H9 (cell line): ENCODE measurements around the gene MED13L. TPM values are rescaled to one million over a fixed set of nuclear protein-coding genes. Genes with fewer than 3 reads are reported as not detected.
A peak's percentile ranks its signal among the peaks of the same experiment; 100 is the strongest.

Source experiments
- DNase-seq: peaks from one replicate; pipeline ENCODE4 v3.0.0-alpha.2; 2017
- H2AFZ ChIP-seq: one replicate; pipeline ENCODE4 v1.6.1; 2013; ENCODE audit warnings: mild to moderate bottlenecking, low read length, control low read depth, moderate library complexity
- H2AK5ac ChIP-seq: 2 replicates; pipeline ENCODE4 v1.6.1; 2013; ENCODE audit warnings: low read length, control low read depth, mixed read lengths; ENCODE audit not compliant: insufficient read length
- H2BK120ac ChIP-seq: one replicate; pipeline ENCODE4 v1.6.1; 2013; ENCODE audit warnings: low read depth, mild to moderate bottlenecking, low read length, control low read depth, inconsistent platforms; ENCODE audit not compliant: poor library complexity, severe bottlenecking
- H2BK12ac ChIP-seq: 2 replicates; pipeline ENCODE4 v1.6.1; 2013; ENCODE audit warnings: low read length, control low read depth, mixed read lengths, low read depth; ENCODE audit not compliant: insufficient read length
- H2BK15ac ChIP-seq: 2 replicates; pipeline ENCODE4 v1.6.1; 2013; ENCODE audit warnings: low read depth, low read length, control low read depth
- H2BK20ac ChIP-seq: one replicate; pipeline ENCODE4 v1.6.1; 2013; ENCODE audit warnings: low read depth, mild to moderate bottlenecking, low read length, control low read depth, inconsistent platforms; ENCODE audit not compliant: poor library complexity, severe bottlenecking
- H2BK5ac ChIP-seq: 2 replicates; pipeline ENCODE4 v1.6.1; 2013; ENCODE audit warnings: low read length, control low read depth, mixed read lengths; ENCODE audit not compliant: insufficient read length
- H3K14ac ChIP-seq: 2 replicates; pipeline ENCODE4 v1.6.1; 2013; ENCODE audit warnings: low read length, control low read depth; ENCODE audit not compliant: insufficient read depth
- H3K18ac ChIP-seq: 2 replicates; pipeline ENCODE4 v1.6.1; 2013; ENCODE audit warnings: low read depth, mild to moderate bottlenecking, mixed read lengths, low read length, control low read depth; ENCODE audit not compliant: insufficient read length
- H3K23ac ChIP-seq: 2 replicates; pipeline ENCODE4 v1.6.1; 2013; ENCODE audit warnings: low read length, control low read depth, mixed read lengths, low read depth; ENCODE audit not compliant: insufficient read length
- H3K23me2 ChIP-seq: 2 replicates; pipeline ENCODE4 v1.6.1; 2013; ENCODE audit warnings: low read depth, mild to moderate bottlenecking, mixed read lengths, low read length, control low read depth; ENCODE audit not compliant: insufficient read length, poor library complexity, severe bottlenecking
- H3K27ac ChIP-seq: 2 replicates; pipeline ENCODE4 v1.5.1; 2013; ENCODE audit warnings: low read length, control low read depth, mixed read lengths, low read depth; ENCODE audit not compliant: insufficient read length
- H3K27me3 ChIP-seq: 2 replicates; pipeline ENCODE4 v1.6.1; 2013; ENCODE audit warnings: low read length, control low read depth, inconsistent platforms; ENCODE audit not compliant: insufficient read depth
- H3K4ac ChIP-seq: 2 replicates; pipeline ENCODE4 v1.6.1; 2013; ENCODE audit warnings: low read depth, mild to moderate bottlenecking, control low read depth, inconsistent platforms, low read length, moderate library complexity
- H3K4me1 ChIP-seq: 2 replicates; pipeline ENCODE4 v1.6.1; 2013; ENCODE audit warnings: low read length, control low read depth, inconsistent platforms; ENCODE audit not compliant: insufficient read depth
- H3K4me2 ChIP-seq: 2 replicates; pipeline ENCODE4 v1.6.1; 2013; ENCODE audit warnings: low read length, control low read depth, mixed read lengths; ENCODE audit not compliant: insufficient read length, insufficient read depth
- H3K56ac ChIP-seq: 2 replicates; pipeline ENCODE4 v1.6.1; 2013; ENCODE audit warnings: low read depth, mild to moderate bottlenecking, mixed read lengths, low read length, control low read depth; ENCODE audit not compliant: insufficient read length
- H3K79me1 ChIP-seq: 2 replicates; pipeline ENCODE4 v1.6.1; 2013; ENCODE audit warnings: low read depth, mild to moderate bottlenecking, moderate library complexity, low read length, control low read depth, inconsistent platforms; ENCODE audit not compliant: insufficient read depth, poor library complexity, severe bottlenecking
- H3K79me2 ChIP-seq: 2 replicates; pipeline ENCODE4 v1.6.1; 2013; ENCODE audit warnings: low read length, control low read depth, inconsistent platforms; ENCODE audit not compliant: insufficient read depth
- H3K9ac ChIP-seq: 2 replicates; pipeline ENCODE4 v1.6.1; 2013; ENCODE audit warnings: low read length, control low read depth, mixed read lengths; ENCODE audit not compliant: insufficient read length; ENCODE audit errors: extremely low read depth
- H3K9me3 ChIP-seq: one replicate; pipeline ENCODE4 v1.6.1; 2013; ENCODE audit warnings: low read depth, low read length, inconsistent platforms; ENCODE audit not compliant: control insufficient read depth
- H3T11ph ChIP-seq: one replicate; pipeline ENCODE4 v1.6.1; 2013; ENCODE audit warnings: mild to moderate bottlenecking, low read length, control low read depth, inconsistent platforms
- H4K20me1 ChIP-seq: one replicate; pipeline ENCODE4 v1.6.1; 2013; ENCODE audit not compliant: control insufficient read depth, insufficient read length, insufficient read depth
- H4K5ac ChIP-seq: 2 replicates; pipeline ENCODE4 v1.6.1; 2013; ENCODE audit warnings: low read depth, mild to moderate bottlenecking, mixed read lengths, low read length, control low read depth; ENCODE audit not compliant: insufficient read length
- H4K8ac ChIP-seq: replicated peaks from 2 replicates; pipeline ENCODE4 v1.6.1; 2013; ENCODE audit warnings: low read length, control low read depth, mixed read lengths, low read depth; ENCODE audit not compliant: insufficient read length
- H4K91ac ChIP-seq: 2 replicates; pipeline ENCODE4 v1.6.1; 2013; ENCODE audit warnings: low read depth, mild to moderate bottlenecking, moderate library complexity, mixed read lengths, low read length, control low read depth; ENCODE audit not compliant: insufficient read length
- H3K27ac Mint-ChIP-seq, 3 experiments: 2 replicates in 2 of 3; 3 replicates in 1 of 3; pipeline ENCODE4 v1.8.0; 2020 to 2021; ENCODE audit warnings: mixed read lengths in 3 of 3, mild to moderate bottlenecking in 1 of 3, moderate library complexity in 1 of 3
- H3K27me3 Mint-ChIP-seq: 2 replicates; pipeline ENCODE4 v1.8.0; 2021; ENCODE audit warnings: low read depth, mild to moderate bottlenecking, moderate library complexity, mixed read lengths
- H3K36me3 Mint-ChIP-seq, 3 experiments: 2 replicates in 2 of 3; 3 replicates in 1 of 3; pipeline ENCODE4 v1.8.0; 2020 to 2021; ENCODE audit warnings: low read depth in 3 of 3, mixed read lengths in 3 of 3; ENCODE audit not compliant: insufficient read depth in 1 of 3
- H3K4me1 Mint-ChIP-seq, 2 experiments: 2 replicates each; pipeline ENCODE4 v1.8.0; 2020; ENCODE audit warnings: mixed read lengths in 2 of 2
- H3K4me3 Mint-ChIP-seq, 2 experiments: 2 replicates in 1 of 2; 3 replicates in 1 of 2; pipeline ENCODE4 v1.8.0; 2020 to 2021; ENCODE audit warnings: mild to moderate bottlenecking in 2 of 2, mixed read lengths in 2 of 2, moderate library complexity in 1 of 2
- H3K9me3 Mint-ChIP-seq, 2 experiments: 2 replicates in 1 of 2; 3 replicates in 1 of 2; pipeline ENCODE4 v1.8.0; 2020; ENCODE audit warnings: mild to moderate bottlenecking in 2 of 2, mixed read lengths in 2 of 2, moderate library complexity in 1 of 2
- WGBS: extraction: QIAGEN DNeasy Blood & Tissue Kit; methylation state at CpG from one replicate; pipeline ENCODE4 v1.1.7; 2013; ENCODE audit warnings: missing lambda C conversion rate, low lambda C conversion rate, mixed read lengths; ENCODE audit not compliant: insufficient read length; ENCODE audit errors: extremely low coverage; 5-methylcytosine and 5-hydroxymethylcytosine counted together
- total RNA-seq: library from RNA; stranded (reverse); gene quantifications from 2 replicates; pipeline ENCODE4 v1.2.1, GENCODE V29; 2021
- TF ChIP-seq, protein P1 (sequence below): fragments of 200-600 bp; sonication (generic); conservative IDR thresholded peaks from 3 replicates; pipeline ENCODE4 v1.8.0; 2021; ENCODE audit warnings: antibody characterized with exemption, mild to moderate bottlenecking

MED13L gene
- total RNA-seq, 1 experiment from 2014 or later: 52.4 TPM

DNA sequence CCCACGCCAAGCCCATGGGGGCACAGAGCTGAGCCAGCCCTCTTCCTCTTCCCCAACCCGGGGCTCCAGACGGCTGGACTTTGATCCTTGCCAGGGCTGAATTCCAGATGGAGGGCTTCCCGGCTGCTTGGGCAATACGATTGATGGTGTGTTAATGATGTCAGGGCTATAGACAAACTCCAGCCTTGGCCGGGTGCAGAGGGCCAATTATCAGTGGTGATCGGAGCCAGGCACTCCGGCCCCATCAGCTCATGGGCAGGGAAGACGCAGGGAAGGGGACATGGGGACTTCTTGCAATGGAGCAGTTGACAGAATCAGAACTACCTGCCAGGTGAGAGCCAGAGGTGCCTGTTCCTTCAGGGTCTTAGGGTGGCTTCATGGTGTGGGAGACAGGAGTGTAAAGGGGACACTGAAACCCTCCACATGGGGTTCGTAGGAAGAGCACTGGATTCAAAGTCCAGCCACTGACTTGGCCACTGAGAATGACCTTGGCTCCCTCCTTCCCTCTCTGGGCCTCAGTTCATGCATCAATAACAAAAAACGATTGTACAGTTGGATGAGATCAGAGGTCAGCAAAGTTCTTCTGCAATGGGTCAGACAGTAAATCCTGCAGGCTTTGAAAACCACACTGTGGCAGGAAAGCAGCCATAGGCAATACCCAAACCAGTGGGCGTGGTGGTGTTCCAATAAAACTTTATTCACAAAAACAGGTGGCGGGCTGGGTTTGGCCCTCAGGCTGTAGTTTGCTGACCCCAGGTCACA, 333.7 kb downstream of the MED13L start:
- Histone ChIP-seq H3K4me2 (no peak overlapping the region), H4K8ac (no peak overlapping the region), H3K56ac (no peak overlapping the region), H3K18ac (no peak overlapping the region), H2AFZ (no peak overlapping the region), H3K4me1 (no peaks in the 10 kb centered on the region; the same call in 1 of the 2 replicates), H3K79me1 (no peaks in the 10 kb centered on the region), H3K23me2 (no peaks in the 10 kb centered on the region), H4K5ac (no peak overlapping the region), H4K91ac (no peak overlapping the region), H3K23ac (no peak overlapping the region), H3K9me3 (no peaks in the 10 kb centered on the region), H3T11ph (no peak overlapping the region), H2BK20ac (no peak overlapping the region), H3K4ac (no peak overlapping the region), H3K14ac (no peak overlapping the region), H2BK120ac (no peak overlapping the region), H3K79me2 (no peaks in the 10 kb centered on the region), H2BK12ac (no peak overlapping the region), H2BK15ac (no peak overlapping the region), H2AK5ac (no peak overlapping the region), H3K27ac (no peak overlapping the region), H2BK5ac (no peak overlapping the region), H4K20me1 (no peaks in the 10 kb centered on the region), H3K27me3 (no peaks in the 10 kb centered on the region), H3K9ac (no peak overlapping the region)
- Mint-ChIP-seq H3K27ac (peak overlapping the region in 1 of 3 experiments; percentile 54; a peak in 1 of 7 replicates), H3K27me3 (no peaks in the 10 kb centered on the region; the same call in none of the 2 replicates), H3K4me3 (no peak overlapping the region), H3K36me3 (peaks cover 0 to 6% (median 0%) of the 10 kb centered on the region in 3 experiments; a peak in 5 of 7 replicates), H3K4me1 (peaks cover 8 to 18% of the 10 kb centered on the region in 2 experiments), H3K9me3 (peaks cover 5 to 6% of the 10 kb centered on the region in 2 experiments)
- WGBS: no CpG with 5 or more reads among the region's 13 CpGs
- DNase-seq: no peak
- TF ChIP-seq, protein P1, sequence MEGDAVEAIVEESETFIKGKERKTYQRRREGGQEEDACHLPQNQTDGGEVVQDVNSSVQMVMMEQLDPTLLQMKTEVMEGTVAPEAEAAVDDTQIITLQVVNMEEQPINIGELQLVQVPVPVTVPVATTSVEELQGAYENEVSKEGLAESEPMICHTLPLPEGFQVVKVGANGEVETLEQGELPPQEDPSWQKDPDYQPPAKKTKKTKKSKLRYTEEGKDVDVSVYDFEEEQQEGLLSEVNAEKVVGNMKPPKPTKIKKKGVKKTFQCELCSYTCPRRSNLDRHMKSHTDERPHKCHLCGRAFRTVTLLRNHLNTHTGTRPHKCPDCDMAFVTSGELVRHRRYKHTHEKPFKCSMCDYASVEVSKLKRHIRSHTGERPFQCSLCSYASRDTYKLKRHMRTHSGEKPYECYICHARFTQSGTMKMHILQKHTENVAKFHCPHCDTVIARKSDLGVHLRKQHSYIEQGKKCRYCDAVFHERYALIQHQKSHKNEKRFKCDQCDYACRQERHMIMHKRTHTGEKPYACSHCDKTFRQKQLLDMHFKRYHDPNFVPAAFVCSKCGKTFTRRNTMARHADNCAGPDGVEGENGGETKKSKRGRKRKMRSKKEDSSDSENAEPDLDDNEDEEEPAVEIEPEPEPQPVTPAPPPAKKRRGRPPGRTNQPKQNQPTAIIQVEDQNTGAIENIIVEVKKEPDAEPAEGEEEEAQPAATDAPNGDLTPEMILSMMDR: no peak
